Measurements from ENCODE around the gene ACKR3.

ACKR3 gene

DNA sequence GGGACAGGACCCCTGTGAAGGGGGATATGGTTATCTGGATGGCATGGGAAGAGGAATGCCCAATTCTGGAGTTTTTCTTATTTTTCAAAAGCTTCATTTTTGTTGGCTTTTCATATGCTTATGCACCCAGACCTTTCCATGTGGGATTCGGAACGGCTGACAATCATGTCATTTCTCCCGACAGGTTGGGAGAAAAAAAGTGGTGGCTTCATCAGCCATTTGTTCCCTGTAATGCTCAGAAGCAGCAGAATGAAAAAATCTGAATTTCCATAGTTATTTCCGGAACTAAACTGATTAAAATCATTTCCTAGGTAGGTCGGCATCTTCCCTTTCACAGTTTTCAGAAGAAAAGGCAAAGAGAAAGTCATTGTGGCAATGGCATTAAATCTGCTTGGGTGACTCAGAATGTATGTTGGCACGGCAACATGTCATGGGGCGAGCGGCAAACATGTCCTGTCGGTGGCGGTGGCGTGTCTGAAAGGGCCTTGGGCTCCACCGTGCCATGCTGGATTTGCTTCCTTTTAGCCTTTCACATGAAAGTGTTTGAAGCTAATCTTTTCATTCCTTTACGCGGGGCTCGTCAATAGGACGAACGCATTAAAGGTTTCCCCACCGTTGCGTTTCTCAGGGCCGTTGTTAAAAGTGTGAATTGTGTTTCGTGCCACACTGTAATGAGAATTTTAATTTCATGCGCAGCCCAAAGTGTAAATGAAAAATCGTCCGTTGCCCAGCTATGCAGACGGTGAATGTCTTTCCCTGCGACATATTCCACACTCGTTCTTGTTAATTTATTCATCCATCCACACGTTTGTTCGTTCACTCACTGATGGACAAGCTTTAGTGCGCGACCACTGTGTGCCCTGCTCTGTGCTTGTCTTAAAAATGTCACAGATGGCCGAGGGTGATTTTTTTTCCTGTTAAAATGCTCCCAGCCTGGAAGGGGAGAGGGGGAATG is 18.5 kb downstream of the ACKR3 start:
- in situ Hi-C loops (cut with MboI; ENCODE audit: low pct_unique_long_range_greater_than_20kb, low sequenced_read_pairs, unreplicated experiment) = no loop called here
- DNase-seq (ENCODE audit: low spot score) = no peak
- TF ChIP-seq CTCF (IDR thresholded peaks at IDR 0.05; ENCODE audit: extremely low read depth, insufficient read depth, missing control alignments) = no peak

- TF ChIP-seq CTCF (IDR thresholded peaks at IDR 0.05; ENCODE audit: extremely low read depth, insufficient read depth, missing control alignments) = no peak
- DNase-seq (ENCODE audit: low spot score) = no peak
- in situ Hi-C loops (cut with MboI; ENCODE audit: low pct_unique_long_range_greater_than_20kb, low sequenced_read_pairs, unreplicated experiment) = no loop called here
Observed at GRCh38 chr2:236588932-236589592, 19.4 kb downstream of the ACKR3 start.

- no peak for DNase-seq (ENCODE audit: low spot score)
- in situ Hi-C loops (cut with MboI; ENCODE audit: low pct_unique_long_range_greater_than_20kb, low sequenced_read_pairs, unreplicated experiment) = no loop called here
- no peak for TF ChIP-seq CTCF (IDR thresholded peaks at IDR 0.05; ENCODE audit: extremely low read depth, insufficient read depth, missing control alignments)
Observed at GRCh38 chr2:236590846-236591245, 21.2 kb downstream of the ACKR3 start.

DNA sequence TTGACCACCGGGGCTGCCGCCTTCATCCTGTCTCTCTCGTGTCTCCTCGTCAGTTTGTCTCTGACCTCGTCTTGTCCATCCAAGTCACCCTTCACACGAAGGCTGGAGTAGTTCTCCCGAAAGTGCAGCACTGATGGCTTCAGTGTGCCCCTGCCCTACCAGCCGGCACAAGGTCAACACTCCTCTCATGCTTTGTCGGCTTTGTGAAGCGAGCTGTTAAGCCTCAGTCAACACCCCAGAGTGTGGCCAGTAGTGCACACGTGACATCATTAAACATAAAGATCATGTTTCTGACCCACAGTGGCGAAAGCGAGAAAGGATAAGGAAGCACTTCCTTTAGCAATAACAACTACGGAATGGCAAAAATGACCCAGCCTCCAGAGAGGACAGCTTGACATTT is 23.2 kb downstream of the ACKR3 start:
- DNase-seq (ENCODE audit: low spot score) = no peak
- in situ Hi-C loops (cut with MboI; ENCODE audit: low pct_unique_long_range_greater_than_20kb, low sequenced_read_pairs, unreplicated experiment) = no loop called here
- TF ChIP-seq CTCF (IDR thresholded peaks at IDR 0.05; ENCODE audit: extremely low read depth, insufficient read depth, missing control alignments) = no peak

DNA sequence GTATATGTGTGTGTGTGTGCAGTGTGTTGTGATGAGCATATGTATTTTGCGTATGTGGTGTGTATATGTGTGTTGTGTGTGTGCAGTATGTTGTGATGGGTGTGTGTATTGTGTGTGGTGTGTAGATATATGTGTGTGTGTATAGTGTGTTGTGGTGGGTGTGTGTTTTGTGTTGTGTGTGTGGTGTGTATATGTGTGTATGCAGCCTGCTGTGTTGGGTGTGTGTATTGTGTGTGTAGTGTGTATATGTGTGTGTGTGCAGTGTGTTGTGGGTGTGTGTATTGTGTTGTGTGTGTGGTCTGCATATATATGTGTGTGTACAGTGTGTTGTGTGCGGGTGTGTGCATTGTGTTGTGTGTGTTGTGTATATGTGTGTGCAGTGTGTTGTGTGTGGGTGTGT is 23.9 kb downstream of the ACKR3 start:
- in situ Hi-C loops (cut with MboI; ENCODE audit: low pct_unique_long_range_greater_than_20kb, low sequenced_read_pairs, unreplicated experiment) = no loop called here
- no peak for DNase-seq (ENCODE audit: low spot score)
- TF ChIP-seq CTCF (IDR thresholded peaks at IDR 0.05; ENCODE audit: extremely low read depth, insufficient read depth, missing control alignments) = no peak

DNA sequence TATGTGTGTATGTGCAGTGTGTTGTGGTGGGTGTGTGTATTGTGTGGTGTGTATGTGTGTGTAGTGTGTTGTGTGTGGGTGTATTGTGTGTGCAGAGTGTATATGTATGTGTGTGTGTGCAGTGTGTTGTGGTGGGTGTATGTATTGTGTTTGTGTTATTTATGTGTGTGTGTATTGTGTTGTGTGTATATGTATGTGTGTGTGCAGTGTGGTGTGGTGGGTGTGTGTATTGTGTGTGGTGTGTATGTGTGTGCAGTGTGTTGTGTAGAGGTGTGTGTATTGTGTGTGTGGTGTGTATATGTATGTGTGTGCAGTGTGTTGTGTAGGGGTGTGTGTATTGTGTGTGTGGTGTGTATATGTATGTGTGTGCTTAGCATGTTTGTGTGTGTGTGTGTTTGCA is 24.3 kb downstream of the ACKR3 start:
- in situ Hi-C loops (cut with MboI; ENCODE audit: low pct_unique_long_range_greater_than_20kb, low sequenced_read_pairs, unreplicated experiment) = no loop called here
- TF ChIP-seq CTCF (IDR thresholded peaks at IDR 0.05; ENCODE audit: extremely low read depth, insufficient read depth, missing control alignments) = no peak
- DNase-seq (ENCODE audit: low spot score) = no peak

Data from GM13977 (cell line).